CD4-positive, alpha-beta T cell treated with Interleukin-15 for 1 hour (primary cell): ENCODE data around the gene DERL2.
"Not testable (repeated sequence)": the region's sequence is repeated elsewhere in the genome, so short reads cannot be mapped to it uniquely, and the experiment has no call there.

Experiments used
- DNase-seq: peaks from one replicate; pipeline ENCODE4 v3.0.0-alpha.2; 2020

DERL2 gene

DNA sequence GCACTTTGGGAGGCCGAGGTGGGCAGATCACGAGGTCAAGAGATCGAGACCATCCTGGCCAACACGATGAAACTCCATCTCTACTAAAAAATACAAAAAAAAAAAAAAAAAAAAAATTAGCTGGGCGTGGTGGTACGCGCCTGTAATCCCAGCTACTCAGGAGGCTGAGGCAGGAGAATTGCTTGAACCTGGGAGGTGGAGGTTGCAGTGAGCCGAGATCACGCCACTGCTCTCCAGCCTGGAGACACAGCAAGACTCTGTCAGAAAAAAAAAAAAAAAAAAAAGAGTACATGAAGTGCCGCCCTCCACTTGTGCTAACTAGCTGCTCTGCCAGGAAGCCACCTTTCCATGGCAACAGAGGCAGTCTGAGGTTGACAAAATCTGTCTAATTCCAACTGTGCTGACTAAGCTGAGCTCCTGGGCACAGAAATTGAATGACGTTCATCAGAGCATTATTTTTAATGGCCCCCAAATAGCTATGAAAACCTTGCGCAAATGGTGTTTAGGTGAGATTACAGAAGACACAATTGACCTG lies 50.1 kb downstream of the DERL2 start:
- not testable (repeated sequence) for DNase-seq

DNA sequence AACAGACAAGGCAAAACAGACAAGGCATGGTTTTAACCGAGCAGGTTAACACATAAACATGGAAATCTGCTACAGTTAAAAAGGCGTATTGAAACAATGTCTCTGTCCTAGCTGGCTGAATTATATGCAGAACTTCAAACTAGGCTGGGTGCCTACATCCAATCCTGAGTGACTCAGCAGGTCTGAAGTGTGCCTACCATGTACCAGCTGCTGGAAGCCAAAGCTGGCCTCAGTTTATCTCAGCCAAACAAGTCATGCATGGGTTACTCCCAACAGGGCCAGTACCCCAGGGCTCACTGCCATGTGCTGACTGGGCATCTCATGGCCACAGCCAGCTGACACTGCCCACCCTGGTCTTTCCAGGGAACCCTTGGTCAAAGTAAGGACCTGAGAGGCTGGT lies 51.0 kb downstream of the DERL2 start:
- no peak for DNase-seq

DNA sequence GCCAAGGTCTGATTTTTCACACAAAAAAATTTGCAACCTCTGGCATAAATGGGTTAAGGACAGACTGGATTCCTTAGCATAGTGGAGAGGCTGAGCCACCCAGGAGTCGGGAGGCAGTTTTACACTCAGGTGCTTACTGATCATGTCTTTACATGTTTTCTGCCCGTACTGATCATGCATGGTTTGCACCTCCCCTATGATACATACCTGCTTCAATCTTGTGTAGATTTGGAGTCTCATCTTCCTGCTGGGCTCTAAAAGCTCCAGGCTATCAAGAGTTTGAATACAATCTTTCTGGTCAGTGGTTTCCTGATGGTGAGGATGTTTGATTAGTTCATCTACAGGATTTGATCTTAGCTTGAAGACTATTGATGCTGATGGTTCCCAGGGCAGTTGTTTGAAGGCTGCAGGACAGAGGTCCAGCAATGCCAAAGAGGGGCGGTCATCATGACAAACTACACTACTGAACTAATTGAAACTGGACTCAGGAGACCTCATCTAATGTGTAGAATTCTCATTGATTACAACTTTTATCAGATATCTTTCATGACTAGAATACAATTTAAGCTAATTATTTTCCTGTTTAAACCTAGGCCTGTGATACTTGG lies 53.9 kb downstream of the DERL2 start:
- no peak for DNase-seq

DNA sequence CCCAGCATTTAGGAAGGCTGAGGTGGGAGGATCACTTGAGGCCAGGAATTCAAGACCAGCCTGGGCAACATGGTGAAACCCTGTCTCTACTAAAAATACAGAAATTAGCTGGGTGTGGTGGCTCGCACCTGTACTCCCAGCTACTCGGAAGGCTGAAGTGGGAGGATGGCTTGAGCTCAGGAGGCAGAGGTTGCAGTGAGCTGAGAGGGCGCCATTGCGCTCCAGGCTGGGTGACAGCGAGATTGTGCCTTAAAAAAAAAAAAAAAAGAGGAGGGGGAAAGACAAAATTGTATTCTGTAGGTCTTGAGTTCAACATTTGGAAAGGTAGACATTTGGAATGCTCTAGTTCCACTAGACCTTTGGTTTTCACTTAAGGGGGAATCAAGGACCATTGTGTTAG lies 54.7 kb downstream of the DERL2 start:
- not testable (repeated sequence) for DNase-seq

DNA sequence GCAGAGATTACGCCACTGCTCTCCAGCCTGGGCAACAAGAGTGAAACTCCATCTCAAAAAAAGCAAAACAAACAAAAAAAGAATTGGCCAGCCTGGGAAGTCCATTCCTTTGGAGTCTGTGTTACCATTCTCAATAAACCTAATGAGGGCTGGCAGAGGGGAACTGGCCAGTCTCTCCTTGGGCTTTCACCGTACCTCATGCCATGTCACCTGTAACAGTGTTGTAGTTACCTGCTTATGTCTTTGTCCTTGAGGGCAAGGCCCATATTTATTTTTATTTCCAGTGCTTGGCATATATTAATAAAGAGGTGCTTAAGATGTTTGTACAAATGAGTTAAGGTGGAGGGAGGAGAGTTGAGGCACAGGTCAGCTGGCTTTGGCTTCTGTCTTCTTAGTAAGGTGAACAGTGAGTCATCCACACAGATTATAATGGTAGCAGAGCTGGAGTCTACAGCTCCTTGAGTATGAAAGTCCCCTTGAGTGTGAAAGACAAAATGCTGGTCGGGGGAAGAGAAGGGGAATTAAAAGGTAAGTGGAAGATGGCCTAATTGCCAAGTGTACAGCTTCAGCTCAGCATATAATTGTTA lies 55.5 kb downstream of the DERL2 start:
- no peak for DNase-seq

DNA sequence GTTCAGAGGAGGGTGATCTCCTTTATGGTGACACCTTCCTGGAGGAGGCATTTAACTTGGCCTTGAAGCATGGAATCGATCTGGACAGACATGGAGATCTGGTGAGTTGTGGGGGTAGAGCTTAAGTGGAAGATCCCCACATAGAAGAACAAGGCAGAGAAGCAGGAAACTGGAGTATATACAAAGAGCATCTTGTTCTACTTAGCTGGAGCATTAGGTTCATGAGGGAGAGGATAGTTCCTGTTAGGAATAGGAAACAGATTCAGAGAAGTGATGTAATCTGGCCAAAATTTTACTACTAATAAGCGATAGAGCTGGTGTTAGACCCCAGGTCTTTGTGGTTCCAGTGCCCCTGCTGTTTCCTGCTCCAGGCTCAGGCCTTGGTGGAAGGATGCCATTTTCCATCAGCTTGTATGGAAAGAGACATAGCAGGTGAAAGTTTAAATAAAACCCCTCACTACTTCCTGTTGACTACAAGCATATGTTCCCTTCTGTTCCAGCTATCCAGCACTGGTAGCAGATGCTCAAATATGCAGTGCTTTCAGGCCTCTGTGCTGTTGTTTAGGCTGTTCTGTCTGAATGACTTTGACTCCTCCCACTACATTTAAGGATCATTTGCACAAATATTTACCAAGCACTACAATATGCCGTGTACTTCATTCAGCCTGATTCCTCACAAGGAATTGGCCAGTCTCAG lies 56.6 kb downstream of the DERL2 start:
- DNase-seq = no peak

DNA sequence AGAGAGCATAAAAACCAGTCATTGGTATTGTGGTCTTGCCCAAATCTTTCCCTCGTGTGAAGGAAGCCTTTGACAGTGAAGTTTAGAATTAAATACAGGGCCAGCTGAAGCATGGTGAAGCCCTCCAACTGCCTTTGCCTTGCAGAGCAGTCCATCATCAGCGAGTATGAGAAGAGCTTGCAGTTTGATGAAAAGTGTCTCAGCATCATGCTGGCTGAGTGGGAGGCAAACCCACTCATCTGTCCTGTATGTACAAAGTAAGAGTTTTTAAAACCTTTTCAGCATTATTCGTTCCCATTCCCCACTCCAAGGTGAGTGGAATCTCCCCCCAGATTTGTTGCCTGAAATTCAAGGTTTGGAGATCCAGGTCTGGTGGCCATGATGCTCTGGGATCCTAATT lies 60.2 kb downstream of the DERL2 start:
- DNase-seq = no peak

DNA sequence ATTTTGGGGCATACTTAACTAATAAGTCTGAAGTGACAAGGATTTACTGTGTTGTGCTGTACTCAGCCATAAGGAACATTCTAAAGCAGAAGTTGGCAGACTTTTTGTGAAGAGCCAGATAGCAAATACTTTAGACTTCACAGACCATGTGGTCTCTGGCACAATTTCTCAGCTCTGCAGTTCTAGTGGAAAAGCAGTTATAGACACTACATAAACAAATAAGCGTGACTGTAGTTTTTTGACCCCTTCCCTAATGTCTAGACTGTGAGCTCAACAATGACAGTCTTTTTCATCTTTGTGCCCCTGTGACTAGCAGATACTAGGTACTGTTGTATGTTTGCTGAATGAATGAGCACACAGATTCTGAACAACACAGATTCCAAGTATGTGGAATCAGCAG lies 61.1 kb downstream of the DERL2 start:
- DNase-seq = no peak

DNA sequence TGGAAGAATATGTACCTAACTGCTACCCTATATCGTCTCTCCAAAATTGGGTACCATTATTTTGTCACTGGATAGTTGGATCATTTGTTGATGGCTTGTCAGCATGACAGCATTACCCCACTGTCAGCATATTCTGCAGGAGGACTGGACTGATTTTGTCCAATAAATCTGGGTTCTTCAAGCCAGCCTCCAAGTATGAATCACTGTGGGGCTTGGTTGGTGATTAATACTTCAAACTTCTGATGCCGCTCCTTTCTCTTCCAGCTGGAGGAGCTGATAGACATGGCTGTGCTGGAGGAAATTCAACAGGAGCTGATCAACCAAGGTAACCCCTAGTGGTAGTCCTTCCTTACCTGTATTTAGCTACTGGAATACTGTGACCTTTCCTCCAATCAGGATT lies 63.5 kb downstream of the DERL2 start:
- no peak for DNase-seq
